Measurements from ENCODE around the gene PHF8. TPM values are rescaled to one million over a fixed set of nuclear protein-coding genes. Genes with fewer than 3 reads are reported as not detected.

Gene PHF8
- total RNA-seq, 1 donor from 2014 or later: 19.7 TPM

GRCh38 chrX:54024350-54024749, 19.9 kb downstream of the PHF8 start:
- no peak for DNase-seq (ENCODE audit: extremely low read depth, low read depth, low spot score)

DNA sequence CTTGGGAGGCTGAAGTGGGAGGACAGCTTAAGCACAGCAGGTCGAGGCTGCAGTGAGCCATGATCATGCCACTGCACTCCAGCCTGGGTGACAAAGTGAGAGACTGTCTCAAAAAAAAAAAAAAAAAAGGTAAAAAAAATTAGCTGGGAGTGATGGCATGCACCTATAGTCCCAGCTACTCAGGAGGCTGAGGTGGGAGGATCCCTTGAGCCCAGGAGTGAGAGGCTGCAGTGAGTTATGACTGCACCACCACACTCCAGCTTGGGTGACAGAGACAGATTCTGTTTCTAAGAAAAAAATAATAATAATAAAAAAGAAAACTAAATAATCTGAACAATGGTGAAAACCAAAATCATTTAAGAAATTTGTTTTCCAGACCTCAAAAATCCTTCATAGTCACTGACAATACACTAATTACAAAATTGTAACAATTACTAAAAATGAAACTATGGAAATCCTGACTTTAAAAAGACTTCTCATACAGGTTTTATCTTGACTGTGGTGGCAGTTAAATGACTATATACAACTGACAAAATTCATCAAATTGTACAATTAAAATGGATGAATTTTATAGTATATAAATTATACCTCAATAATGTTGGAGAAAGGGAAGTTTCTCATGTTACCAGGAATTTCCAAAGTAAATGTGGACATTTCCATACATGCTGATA, 31.3 kb downstream of the PHF8 start:
- no peak for DNase-seq (ENCODE audit: extremely low read depth, low read depth, low spot score)

DNA sequence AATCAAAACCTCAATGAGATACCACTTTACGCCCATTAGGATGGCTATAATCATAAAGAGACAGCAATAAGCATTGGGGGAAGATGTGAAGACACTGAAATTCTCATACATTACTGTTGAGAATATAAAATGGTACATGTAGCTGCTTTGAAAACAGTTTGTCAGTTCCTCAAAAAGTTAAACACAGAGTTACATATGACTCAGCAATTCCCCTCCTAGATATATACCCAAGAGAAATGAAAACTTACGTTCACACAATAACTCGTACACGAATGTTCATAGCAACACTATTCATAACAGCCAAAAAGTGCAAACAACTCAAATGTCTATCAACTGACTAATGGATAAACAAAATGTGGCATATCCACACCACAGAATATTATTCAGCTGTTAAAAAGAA, 36.6 kb downstream of the PHF8 start:
- DNase-seq (ENCODE audit: extremely low read depth, low read depth, low spot score): no peak

DNA sequence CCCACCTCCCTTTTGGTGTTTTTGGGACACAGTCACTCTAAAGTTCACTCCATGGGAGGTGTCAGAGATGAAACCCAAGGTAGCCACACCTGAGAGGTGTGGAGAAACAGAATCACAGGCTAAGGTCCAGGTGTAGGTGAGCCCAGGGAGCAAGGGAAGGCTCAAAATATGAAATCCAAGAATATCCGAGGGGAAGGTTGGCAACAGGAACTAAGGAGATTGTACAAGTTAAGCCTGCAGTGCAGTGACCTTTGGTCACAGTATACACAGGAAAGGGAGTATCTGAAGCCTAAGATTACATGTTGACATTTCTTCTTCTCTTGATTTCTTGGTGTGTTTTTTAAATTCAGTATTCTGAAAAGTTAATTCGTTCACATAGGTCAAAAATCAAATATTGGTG, 46.5 kb downstream of the PHF8 start:
- no peak for DNase-seq (ENCODE audit: extremely low read depth, low read depth, low spot score)

DNA sequence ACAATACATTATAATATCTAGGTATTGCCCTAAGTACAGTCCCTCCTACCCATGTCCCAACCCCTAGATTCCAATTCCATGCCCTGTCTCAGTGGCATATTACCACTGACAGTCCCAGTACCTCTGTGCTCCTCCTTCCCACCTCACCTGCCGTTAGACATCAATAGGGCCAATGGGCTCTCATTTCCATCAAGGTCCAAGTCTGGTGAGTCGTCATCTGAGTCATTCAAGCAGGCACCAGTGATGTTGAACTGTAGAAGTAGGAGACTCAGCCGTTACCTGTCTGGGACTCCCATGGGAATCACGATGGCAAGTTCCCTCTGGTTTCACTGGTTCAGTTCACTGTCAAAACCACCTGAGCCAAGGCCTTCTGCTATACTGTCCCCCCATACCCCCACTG, 51.7 kb downstream of the PHF8 start:
- no peak for DNase-seq (ENCODE audit: extremely low read depth, low read depth, low spot score)

DNA sequence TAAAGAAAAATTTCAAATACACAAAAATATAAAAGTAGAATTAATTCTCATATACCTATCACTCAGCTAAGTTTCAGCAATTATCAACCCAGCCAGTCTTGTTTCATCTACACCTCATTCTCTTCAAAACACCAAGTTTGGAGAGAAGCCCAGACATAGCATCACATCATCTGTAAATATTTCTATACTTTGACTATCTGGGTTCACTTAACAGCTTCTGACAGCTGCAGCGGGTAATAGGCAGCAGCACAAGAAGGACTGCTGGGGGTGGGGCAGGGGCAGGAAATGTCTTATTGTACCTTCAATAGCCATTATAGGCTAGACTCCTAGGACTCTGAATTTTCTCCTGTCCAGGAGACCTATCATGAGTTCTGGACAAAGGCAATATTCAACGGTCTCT, 54.1 kb downstream of the PHF8 start:
- DNase-seq (ENCODE audit: extremely low read depth, low read depth, low spot score): no peak

DNA sequence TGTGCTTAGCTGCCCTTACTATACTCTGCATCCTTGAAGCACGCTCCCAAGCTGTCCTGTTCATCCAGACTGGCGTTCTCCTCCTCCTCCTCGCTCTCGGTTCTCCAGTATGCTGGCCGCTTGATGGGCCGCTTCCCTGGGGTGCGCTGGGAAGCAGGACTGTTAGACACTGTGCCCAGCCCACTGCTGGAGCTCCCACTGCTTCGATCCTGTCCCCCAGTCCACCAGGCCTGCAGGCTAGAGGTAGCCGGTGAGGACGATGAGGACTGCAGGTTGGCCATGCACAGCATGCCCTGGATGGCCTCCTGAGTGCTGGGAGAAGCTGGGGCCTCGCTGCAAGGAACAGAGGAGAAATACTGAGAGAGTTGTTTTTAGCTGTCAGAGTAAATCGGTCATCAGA, 59.4 kb downstream of the PHF8 start:
- no peak for DNase-seq (ENCODE audit: extremely low read depth, low read depth, low spot score)

GRCh38 chrX:53974529-53974928, 69.7 kb downstream of the PHF8 start:
- DNase-seq (ENCODE audit: extremely low read depth, low read depth, low spot score): no peak

DNA sequence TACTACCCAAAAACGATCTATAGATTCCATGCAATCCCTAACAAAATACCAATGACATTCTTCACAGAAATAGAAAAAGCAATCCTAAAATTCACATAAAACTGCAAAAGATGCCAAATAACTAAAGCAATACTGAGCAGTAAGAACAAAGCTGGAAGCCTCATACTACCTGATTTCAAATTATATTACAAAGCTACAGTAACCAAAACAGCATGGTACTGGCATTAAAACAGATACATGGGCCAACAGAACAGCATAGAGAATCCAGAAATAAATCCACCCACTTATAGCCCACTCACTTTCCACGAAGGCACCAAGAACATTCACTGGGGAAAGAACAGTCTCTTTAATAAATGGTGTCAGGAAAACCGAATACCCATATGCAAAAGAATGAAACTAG, 74.7 kb downstream of the PHF8 start:
- DNase-seq (ENCODE audit: extremely low read depth, low read depth, low spot score): no peak

DNA sequence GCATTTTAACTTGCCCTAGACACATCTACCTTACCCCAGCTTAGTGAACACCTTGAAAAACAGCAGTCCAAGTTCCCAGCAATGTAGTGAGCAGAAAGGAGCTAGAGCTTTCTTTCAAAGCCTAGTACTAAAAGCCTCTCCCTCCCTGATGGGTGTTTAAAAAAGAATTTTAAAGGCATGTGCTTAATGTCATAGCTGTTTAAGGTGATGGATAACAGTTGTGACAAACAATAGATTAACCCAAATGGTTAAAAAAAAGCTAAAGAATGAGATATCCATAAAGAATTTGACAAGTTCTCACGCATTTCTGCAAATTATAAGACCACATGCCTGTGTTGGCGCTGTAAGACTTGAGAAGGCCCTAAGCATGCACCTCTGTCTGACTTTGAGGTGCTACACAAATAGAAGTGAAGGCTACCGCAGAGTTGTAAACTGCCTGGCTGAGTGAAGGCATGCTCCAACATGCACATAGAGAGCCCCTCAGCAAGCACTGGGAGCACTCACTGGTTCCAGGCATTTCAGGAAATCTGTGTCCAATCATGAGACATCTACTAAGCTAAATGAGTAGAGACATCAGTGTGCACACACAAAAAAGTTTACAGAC, 94.0 kb downstream of the PHF8 start:
- DNase-seq (ENCODE audit: extremely low read depth, low read depth, low spot score): no peak

GRCh38 chrX:53940180-53940579, 104.1 kb downstream of the PHF8 start:
- no peak for DNase-seq (ENCODE audit: extremely low read depth, low read depth, low spot score)

DNA sequence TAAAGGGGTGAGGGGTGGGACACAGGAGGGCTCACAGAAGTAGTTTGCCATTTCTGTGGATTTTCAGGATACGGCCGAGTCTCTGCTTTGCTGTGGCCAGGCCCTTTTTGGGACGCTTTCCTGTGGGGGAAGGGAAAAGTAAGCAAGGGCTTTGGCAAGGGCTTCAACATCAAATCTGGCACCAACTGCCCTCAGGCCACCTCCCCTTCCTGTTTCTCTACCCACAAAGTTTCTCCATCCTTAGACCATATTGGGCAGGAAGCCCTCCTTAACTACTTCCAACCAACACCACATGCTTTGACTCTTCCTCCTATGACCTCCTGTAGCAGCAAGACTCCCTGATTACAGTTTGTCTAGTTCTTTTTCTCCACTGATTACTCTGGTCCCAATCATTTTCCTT, 105.1 kb downstream of the PHF8 start:
- DNase-seq (ENCODE audit: extremely low read depth, low read depth, low spot score): no peak

- DNase-seq (ENCODE audit: extremely low read depth, low read depth, low spot score): no peak
Measured at GRCh38 chrX:53930515-53931380, 113.5 kb downstream of the PHF8 start.

DNA sequence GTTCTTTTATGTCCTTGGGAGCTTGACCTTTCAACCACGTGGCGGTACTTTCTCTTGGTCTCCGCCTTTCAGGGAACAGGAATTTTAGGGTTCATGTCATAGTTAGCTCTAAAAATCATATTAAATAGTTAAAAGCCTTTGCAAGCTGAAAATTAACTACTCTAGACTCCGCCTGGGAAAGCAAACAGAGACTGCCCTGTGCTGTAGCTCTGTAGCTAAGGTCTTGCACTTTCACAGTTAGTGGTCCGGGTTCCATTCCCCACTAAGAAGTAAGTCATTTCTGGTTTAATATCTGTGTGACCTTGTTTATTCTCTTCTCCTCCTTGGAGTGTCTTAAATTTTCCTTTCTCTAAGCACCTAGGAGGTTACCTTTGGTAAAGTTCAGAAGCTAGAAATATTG, 118.2 kb downstream of the PHF8 start:
- DNase-seq (ENCODE audit: extremely low read depth, low read depth, low spot score): no peak

GRCh38 chrX:53918702-53919101, 125.6 kb downstream of the PHF8 start:
- no peak for DNase-seq (ENCODE audit: extremely low read depth, low read depth, low spot score)

DNA sequence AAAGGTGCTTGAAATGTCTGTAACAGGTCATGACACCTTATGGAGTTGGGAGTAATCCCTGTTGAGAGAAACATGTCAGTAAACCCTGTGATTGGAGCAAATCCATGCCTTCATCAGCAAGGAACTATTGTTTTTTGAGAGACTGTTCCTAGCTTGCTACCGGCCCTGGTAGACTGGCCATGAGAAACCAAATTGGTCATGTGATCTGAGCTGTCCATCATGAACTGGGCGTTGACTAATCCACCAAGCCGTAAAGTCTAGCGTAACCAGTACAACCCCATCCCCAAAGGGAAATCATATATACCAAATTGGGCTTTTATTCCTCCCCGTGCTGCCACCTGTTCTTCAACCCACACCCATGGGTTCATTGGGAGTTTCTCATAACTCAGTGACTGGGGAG, 143.7 kb downstream of the PHF8 start:
- DNase-seq (ENCODE audit: extremely low read depth, low read depth, low spot score): no peak

GRCh38 chrX:53895270-53895669, 149.0 kb downstream of the PHF8 start:
- DNase-seq (ENCODE audit: extremely low read depth, low read depth, low spot score): no peak

Other genes starting within 250 kb of the PHF8 start
- 1.6 and 6.7 TPM in 2 replicates for gene FAM120C, start 138.8 kb upstream of the PHF8 start, total RNA-seq